GM10266 (cell line): Measurements from ENCODE around the gene MAPK8.

Experiments
- DNase-seq: peaks from one replicate; pipeline ENCODE4 v3.0.0; 2012; ENCODE audit errors: extremely low spot score
- CTCF ChIP-seq: IDR thresholded peaks from 2 replicates; pipeline ENCODE4 v1.5.1; 2012; ENCODE audit warnings: mild to moderate bottlenecking, low read depth; ENCODE audit not compliant: control insufficient read depth, insufficient read depth; ENCODE audit errors: missing control alignments

Gene MAPK8

GRCh38 chr10:48365668-48366067 lies 59.2 kb downstream of the MAPK8 start:
- TF ChIP-seq CTCF = no peak
- no peak for DNase-seq

GRCh38 chr10:48366261-48366660 lies 59.8 kb downstream of the MAPK8 start:
- TF ChIP-seq CTCF = no peak
- no peak for DNase-seq

- DNase-seq = no peak
- no peak for TF ChIP-seq CTCF
Observed at GRCh38 chr10:48369501-48369900, 63.0 kb downstream of the MAPK8 start.

GRCh38 chr10:48377751-48378530 lies 71.5 kb downstream of the MAPK8 start:
- DNase-seq = no peak
- no peak for TF ChIP-seq CTCF

- no peak for TF ChIP-seq CTCF
- no peak for DNase-seq
Observed at GRCh38 chr10:48378675-48379074, 72.2 kb downstream of the MAPK8 start.

- no peak for DNase-seq
- TF ChIP-seq CTCF = no peak
Observed at GRCh38 chr10:48381971-48382370, 75.5 kb downstream of the MAPK8 start.

GRCh38 chr10:48382982-48383381 lies 76.5 kb downstream of the MAPK8 start:
- no peak for DNase-seq
- no peak for TF ChIP-seq CTCF
